Stomach (tissue), 9 donors: ENCODE results near the gene TMEM106C. TPM values are rescaled to one million over a fixed set of nuclear protein-coding genes. Genes with fewer than 3 reads are reported as not detected.
A peak's percentile ranks its signal among the peaks of the same experiment; 100 is the strongest.

Source experiments
- DNase-seq, 2 donors: peaks; one replicate each; pipeline versions ENCODE4 v3.0.0 to v3.0.0-alpha.2; 2013 to 2019
- H3K27ac ChIP-seq, 5 donors: fragments of 200-600 bp in 4 of 5; sonication (generic) in 4 of 5; one replicate each; pipeline ENCODE4 v1.5.1; 2013 to 2019; ENCODE audit warnings: mild to moderate bottlenecking in 1 of 5, moderate library complexity in 1 of 5
- H3K27me3 ChIP-seq, 3 donors: fragments of 200-600 bp; sonication (generic); one replicate each; pipeline ENCODE4 v1.5.1; 2017 to 2019; ENCODE audit warnings: mixed run types in 1 of 3
- H3K36me3 ChIP-seq, 4 donors: fragments of 200-600 bp; sonication (generic); 1 replicate in 3 of 4; 2 replicates in 1 of 4; pipeline ENCODE4 v1.5.1; 2016 to 2019
- H3K4me1 ChIP-seq, 4 donors: fragments of 200-600 bp; sonication (generic); one replicate each; pipeline ENCODE4 v1.5.1; 2016 to 2019
- H3K4me3 ChIP-seq, 4 donors: fragments of 200-600 bp; sonication (generic) in 3 of 4; one replicate each; pipeline ENCODE4 v1.5.1; 2016 to 2019; ENCODE audit warnings: mild to moderate bottlenecking in 1 of 4
- H3K9me3 ChIP-seq, 4 donors: fragments of 200-600 bp; sonication (generic); one replicate each; pipeline ENCODE4 v1.5.1; 2016 to 2019
- EP300 ChIP-seq: sonication (generic); formaldehyde crosslinking; IDR thresholded peaks from one replicate; pipeline ENCODE4 v1.6.1; 2017; ENCODE audit warnings: antibody characterized with exemption
- POLR2A ChIP-seq, 4 donors: fragments of 450-650 bp; IDR thresholded peaks; one replicate each; pipeline ENCODE4 v1.6.1; 2016; ENCODE audit warnings: antibody characterized with exemption in 4 of 4, control low read depth in 2 of 4, mild to moderate bottlenecking in 1 of 4, moderate library complexity in 1 of 4
- POLR2AphosphoS5 ChIP-seq, 3 donors: sonication (generic); formaldehyde crosslinking; IDR thresholded peaks; one replicate each; pipeline ENCODE4 v1.6.1; 2016; ENCODE audit warnings: antibody characterized with exemption in 3 of 3
- WGBS, 5 donors: extraction: QIAGEN DNeasy Blood & Tissue Kit in 3 of 5; methylation state at CpG; one replicate each; pipeline versions ENCODE4 v1.1.5 to v1.1.7; 2013 to 2018; 5-methylcytosine and 5-hydroxymethylcytosine counted together
- intact Hi-C: fragments of 100-400 bp; cut with DNase I; formaldehyde crosslinking; loops from one replicate; pipeline ENCODE4 v1.15.1; 2023; ENCODE audit warnings: low total_unique reads
- polyA plus RNA-seq, 3 donors: library from polyadenylated mRNA; stranded (reverse); fragments of 200-250 nt; gene quantifications; one replicate each; pipeline ENCODE4 v1.2.3, GENCODE V29; 2013
- total RNA-seq, 5 donors: library from RNA; depleted of rRNA; stranded (reverse); fragments of >200 nt; gene quantifications; one replicate each; pipeline versions ENCODE4 v1.1.0 to v1.2.3, GENCODE V29; 2014 to 2016
- TF ChIP-seq, protein P1 (sequence below), 7 experiments: fragments of 450-650 bp in 4 of 7; fragments of 200-600 bp in 3 of 7; sonication (generic) in 3 of 7; IDR thresholded peaks; one replicate each; pipeline ENCODE4 v1.5.1; 2016 to 2019; ENCODE audit warnings: antibody characterized with exemption in 7 of 7, control low read depth in 2 of 7, mild to moderate bottlenecking in 1 of 7
- donor health status: healthy with polysubstance abuse.
- donor health status: Bipolar disorder and iron deficiency.
- donor health status: healthy.

The TMEM106C gene
- total and polyA plus RNA-seq, 8 donors, result 29.8 to 254 (median 61.9) TPM

DNA sequence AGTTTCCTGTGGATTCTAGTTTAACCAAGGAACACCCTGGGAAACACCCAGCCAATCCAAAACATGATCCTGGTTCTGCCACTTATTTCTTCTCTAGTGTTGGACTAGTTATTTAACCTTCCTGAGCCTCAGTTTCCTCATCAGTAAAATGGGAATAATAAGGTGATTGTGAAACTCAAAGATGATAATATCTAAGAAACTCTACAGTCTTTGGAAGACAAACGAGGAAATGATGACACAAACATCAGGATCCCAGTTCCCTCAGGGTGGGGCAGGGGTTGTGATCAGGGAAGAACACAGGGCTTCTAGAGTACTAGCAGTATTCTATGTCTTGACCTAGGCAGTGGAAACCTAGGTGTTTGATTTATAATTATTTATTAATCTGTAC, 18.1 kb upstream of the TMEM106C start:
- intact Hi-C loops, result loop anchor here (10.0 kb wide), 1 partner anchor 219 kb away; no protein-coding TSS in a partner anchor
- H3K9me3 ChIP-seq, result no peaks in the 10 kb centered on the region
- DNase-seq, result no peak
- peaks cover 4 to 33% (median 22%) of the 10 kb centered on the region in 4 donors for H3K4me1 ChIP-seq
- peaks cover 2 to 31% (median 18%) of the 10 kb centered on the region in 3 donors for H3K27me3 ChIP-seq
- H3K36me3 ChIP-seq, result no peaks in the 10 kb centered on the region
- no peak overlapping the region for H3K27ac ChIP-seq
- H3K4me3 ChIP-seq, result no peak overlapping the region
- TF ChIP-seq POLR2A (IDR thresholded peaks at IDR 0.05), result no peak
- TF ChIP-seq EP300, result no peak
- TF ChIP-seq, protein P1, sequence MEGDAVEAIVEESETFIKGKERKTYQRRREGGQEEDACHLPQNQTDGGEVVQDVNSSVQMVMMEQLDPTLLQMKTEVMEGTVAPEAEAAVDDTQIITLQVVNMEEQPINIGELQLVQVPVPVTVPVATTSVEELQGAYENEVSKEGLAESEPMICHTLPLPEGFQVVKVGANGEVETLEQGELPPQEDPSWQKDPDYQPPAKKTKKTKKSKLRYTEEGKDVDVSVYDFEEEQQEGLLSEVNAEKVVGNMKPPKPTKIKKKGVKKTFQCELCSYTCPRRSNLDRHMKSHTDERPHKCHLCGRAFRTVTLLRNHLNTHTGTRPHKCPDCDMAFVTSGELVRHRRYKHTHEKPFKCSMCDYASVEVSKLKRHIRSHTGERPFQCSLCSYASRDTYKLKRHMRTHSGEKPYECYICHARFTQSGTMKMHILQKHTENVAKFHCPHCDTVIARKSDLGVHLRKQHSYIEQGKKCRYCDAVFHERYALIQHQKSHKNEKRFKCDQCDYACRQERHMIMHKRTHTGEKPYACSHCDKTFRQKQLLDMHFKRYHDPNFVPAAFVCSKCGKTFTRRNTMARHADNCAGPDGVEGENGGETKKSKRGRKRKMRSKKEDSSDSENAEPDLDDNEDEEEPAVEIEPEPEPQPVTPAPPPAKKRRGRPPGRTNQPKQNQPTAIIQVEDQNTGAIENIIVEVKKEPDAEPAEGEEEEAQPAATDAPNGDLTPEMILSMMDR (IDR thresholded peaks at IDR 0.05), result no peak
- TF ChIP-seq POLR2AphosphoS5 (IDR thresholded peaks at IDR 0.05), result no peak
- 43 to 59% (median 52%) methylated on average over 1 of the region's 1 CpG for WGBS, 5 donors

DNA sequence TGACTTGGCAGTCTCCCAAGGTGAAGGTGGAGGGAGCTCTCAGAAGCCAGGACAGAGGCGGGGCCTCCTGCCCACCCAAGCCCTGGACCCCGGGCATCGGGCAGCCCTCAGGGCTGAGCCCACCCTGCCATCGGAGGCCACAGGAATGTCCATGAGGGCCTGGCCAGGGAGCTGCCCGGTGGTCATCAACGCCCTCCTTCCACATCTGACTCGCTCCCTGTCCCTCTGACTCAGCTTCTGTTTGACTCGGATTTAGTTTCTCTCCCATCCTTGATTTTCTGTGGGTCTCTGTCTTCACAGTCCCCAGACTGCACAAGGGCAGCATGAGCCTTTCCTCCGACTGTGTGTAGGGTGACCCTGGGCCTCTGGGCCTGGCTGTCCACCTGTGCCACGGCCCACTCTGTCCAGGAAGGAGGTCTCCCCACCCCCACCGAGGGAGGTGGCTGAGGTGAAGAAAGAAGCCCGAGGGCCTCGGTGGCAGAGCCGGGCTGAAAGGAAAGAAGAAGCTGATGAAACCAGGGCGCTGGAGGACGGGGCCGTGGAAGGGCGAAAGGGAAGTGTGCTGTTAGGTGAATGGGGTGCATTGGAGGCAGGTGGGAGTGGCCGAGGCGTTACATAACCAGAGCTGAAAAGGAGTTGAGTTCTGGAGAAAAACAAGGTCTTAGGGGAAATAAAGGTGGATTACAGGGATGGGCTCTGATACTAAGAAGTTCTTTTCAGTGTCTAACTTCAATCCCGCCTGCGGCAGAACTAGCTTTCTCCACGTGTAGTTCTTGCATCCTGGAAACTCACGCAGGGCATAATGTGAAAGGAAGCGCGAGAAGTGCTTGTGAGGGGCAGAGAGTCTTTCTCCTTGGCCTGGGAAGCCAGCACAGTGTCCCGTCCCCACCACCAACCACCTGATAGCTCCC, 16.7 kb upstream of the TMEM106C start:
- Histone ChIP-seq H3K9me3 (no peaks in the 10 kb centered on the region), H3K4me3 (no peak overlapping the region), H3K36me3 (no peaks in the 10 kb centered on the region), H3K27me3 (peaks cover 2 to 20% (median 14%) of the 10 kb centered on the region in 3 donors), H3K27ac (no peak overlapping the region), H3K4me1 (peaks cover 4 to 32% (median 22%) of the 10 kb centered on the region in 4 donors)
- TF ChIP-seq, protein P1 (IDR thresholded peaks at IDR 0.05), result no peak
- no peak for TF ChIP-seq POLR2A (IDR thresholded peaks at IDR 0.05)
- TF ChIP-seq EP300, result no peak
- no peak for TF ChIP-seq POLR2AphosphoS5 (IDR thresholded peaks at IDR 0.05)
- intact Hi-C loops, result loop anchor here (10.0 kb wide), 1 partner anchor 218 kb away; no protein-coding TSS in a partner anchor
- 65 to 72% (median 68%) methylated on average over 27 of the region's 27 CpGs for WGBS, 5 donors
- DNase-seq, result no peak

DNA sequence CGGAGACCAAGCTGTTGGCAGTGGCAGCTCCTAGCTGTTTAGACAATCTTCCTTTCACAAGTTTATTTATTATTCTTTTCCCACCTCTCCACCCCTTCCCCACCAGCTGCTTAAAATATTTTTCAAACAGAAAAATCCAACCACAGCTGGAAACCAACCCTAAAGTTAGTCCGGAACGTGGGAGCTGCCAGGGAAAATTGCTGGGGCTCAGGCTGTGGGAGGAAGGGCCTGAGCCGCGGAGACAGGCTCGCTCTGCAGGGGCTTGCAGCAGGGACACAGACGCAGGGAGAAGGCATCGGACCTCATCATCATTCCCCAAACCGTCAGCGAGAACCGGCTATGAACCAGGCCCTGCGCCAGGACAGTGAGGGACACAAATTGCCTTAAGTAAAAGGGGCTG, 16.1 kb upstream of the TMEM106C start:
- intact Hi-C loops, result loop anchor here (10.0 kb wide), 1 partner anchor 217 kb away; no protein-coding TSS in a partner anchor
- no peak overlapping the region for H3K27ac ChIP-seq
- H3K36me3 ChIP-seq, result no peaks in the 10 kb centered on the region
- peaks cover 0 to 13% (median 7%) of the 10 kb centered on the region in 3 donors for H3K27me3 ChIP-seq
- peak in 1 of 2 donors; percentile 47 for DNase-seq
- 63 to 83% (median 74%) methylated on average over 12 of the region's 12 CpGs for WGBS, 5 donors
- H3K4me1 ChIP-seq, result peaks cover 4 to 25% (median 16%) of the 10 kb centered on the region in 4 donors
- no peak overlapping the region for H3K4me3 ChIP-seq
- TF ChIP-seq, protein P1 (IDR thresholded peaks at IDR 0.05), result no peak
- TF ChIP-seq POLR2A (IDR thresholded peaks at IDR 0.05) (no peak), EP300 (no peak), POLR2AphosphoS5 (IDR thresholded peaks at IDR 0.05) (no peak)
- H3K9me3 ChIP-seq, result no peaks in the 10 kb centered on the region

DNA sequence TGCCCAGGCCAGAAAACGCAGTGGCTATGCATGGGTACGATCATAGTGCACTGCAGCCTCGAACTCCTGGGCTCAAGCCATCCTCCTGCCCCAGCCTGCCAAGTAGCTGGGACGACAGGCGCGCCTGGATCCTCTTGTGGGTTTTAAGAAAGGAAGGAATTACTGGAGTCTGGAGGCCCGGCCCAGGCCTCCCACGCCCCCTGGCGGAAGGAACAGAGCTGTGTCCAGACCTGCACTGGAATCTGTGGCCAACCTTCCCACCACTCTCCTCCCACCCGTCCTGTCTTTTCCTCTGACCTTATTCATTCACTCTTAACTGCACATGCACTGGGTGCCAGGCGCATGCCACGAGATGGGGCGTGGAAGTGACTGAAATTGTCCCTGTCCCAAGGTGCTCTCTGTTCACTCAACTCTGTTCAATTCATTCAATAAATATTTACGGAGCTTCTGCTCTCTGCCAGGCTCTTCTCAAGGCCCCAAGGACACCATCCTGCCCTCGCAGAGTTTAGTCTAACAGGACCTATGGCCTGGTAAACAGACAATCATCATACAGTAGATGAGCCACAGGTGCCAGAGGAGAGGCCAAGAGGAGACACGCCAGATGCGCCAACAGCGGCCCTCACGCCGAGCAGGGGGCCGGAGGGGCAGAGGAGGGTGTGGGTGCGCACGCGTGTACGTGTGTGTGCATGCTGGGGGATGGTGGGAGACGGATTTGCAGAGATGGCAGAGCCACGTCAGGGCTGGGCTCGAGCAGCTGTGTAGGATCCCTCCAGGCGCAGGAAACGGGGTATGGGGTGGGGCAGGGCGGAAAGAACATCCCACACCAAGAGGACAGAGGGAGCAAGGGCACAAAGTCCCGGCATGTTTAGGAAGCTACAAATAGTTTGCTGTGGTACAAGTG, 13.7 kb upstream of the TMEM106C start:
- intact Hi-C loops, result loop anchor here (10.0 kb wide), 1 partner anchor 215 kb away; no protein-coding TSS in a partner anchor
- TF ChIP-seq POLR2AphosphoS5 (IDR thresholded peaks at IDR 0.05) (peak in 1 of 3 donors; percentile 16), EP300 (no peak)
- TF ChIP-seq, protein P1 (IDR thresholded peaks at IDR 0.05), result peak in 5 of 7 experiments; percentile 51 to 82 (median 73)
- Histone ChIP-seq H3K27me3 (no peaks in the 10 kb centered on the region), H3K27ac (no peak overlapping the region), H3K4me3 (no peak overlapping the region), H3K4me1 (peaks cover 4 to 23% (median 13%) of the 10 kb centered on the region in 4 donors), H3K9me3 (no peaks in the 10 kb centered on the region), H3K36me3 (no peaks in the 10 kb centered on the region)
- DNase-seq, result peak; percentile 80 to 87
- WGBS, 5 donors, result 47 to 56% (median 51%) methylated on average over 32 of the region's 32 CpGs
